Stomach (tissue), 9 donors: ENCODE measurements around the gene KCTD12. TPM values are rescaled to one million over a fixed set of nuclear protein-coding genes. Genes with fewer than 3 reads are reported as not detected.
A peak's percentile ranks its signal among the peaks of the same experiment; 100 is the strongest.

Source experiments
- DNase-seq, 2 donors: peaks; one replicate each; pipeline versions ENCODE4 v3.0.0 to v3.0.0-alpha.2; 2013 to 2019
- H3K27ac ChIP-seq, 5 donors: fragments of 200-600 bp in 4 of 5; sonication (generic) in 4 of 5; one replicate each; pipeline ENCODE4 v1.5.1; 2013 to 2019; ENCODE audit warnings: mild to moderate bottlenecking in 1 of 5, moderate library complexity in 1 of 5
- H3K27me3 ChIP-seq, 3 donors: fragments of 200-600 bp; sonication (generic); one replicate each; pipeline ENCODE4 v1.5.1; 2017 to 2019; ENCODE audit warnings: mixed run types in 1 of 3
- H3K36me3 ChIP-seq, 4 donors: fragments of 200-600 bp; sonication (generic); 1 replicate in 3 of 4; 2 replicates in 1 of 4; pipeline ENCODE4 v1.5.1; 2016 to 2019
- H3K4me1 ChIP-seq, 4 donors: fragments of 200-600 bp; sonication (generic); one replicate each; pipeline ENCODE4 v1.5.1; 2016 to 2019
- H3K4me3 ChIP-seq, 4 donors: fragments of 200-600 bp; sonication (generic) in 3 of 4; one replicate each; pipeline ENCODE4 v1.5.1; 2016 to 2019; ENCODE audit warnings: mild to moderate bottlenecking in 1 of 4
- H3K9me3 ChIP-seq, 4 donors: fragments of 200-600 bp; sonication (generic); one replicate each; pipeline ENCODE4 v1.5.1; 2016 to 2019
- CTCF ChIP-seq, 7 experiments: fragments of 450-650 bp in 4 of 7; fragments of 200-600 bp in 3 of 7; sonication (generic) in 3 of 7; IDR thresholded peaks; one replicate each; pipeline ENCODE4 v1.5.1; 2016 to 2019; ENCODE audit warnings: antibody characterized with exemption in 7 of 7, control low read depth in 2 of 7, mild to moderate bottlenecking in 1 of 7
- EP300 ChIP-seq: sonication (generic); formaldehyde crosslinking; IDR thresholded peaks from one replicate; pipeline ENCODE4 v1.6.1; 2017; ENCODE audit warnings: antibody characterized with exemption
- POLR2A ChIP-seq, 4 donors: fragments of 450-650 bp; IDR thresholded peaks; one replicate each; pipeline ENCODE4 v1.6.1; 2016; ENCODE audit warnings: antibody characterized with exemption in 4 of 4, control low read depth in 2 of 4, mild to moderate bottlenecking in 1 of 4, moderate library complexity in 1 of 4
- POLR2AphosphoS5 ChIP-seq, 3 donors: sonication (generic); formaldehyde crosslinking; IDR thresholded peaks; one replicate each; pipeline ENCODE4 v1.6.1; 2016; ENCODE audit warnings: antibody characterized with exemption in 3 of 3
- WGBS, 5 donors: extraction: QIAGEN DNeasy Blood & Tissue Kit in 3 of 5; methylation state at CpG; one replicate each; pipeline versions ENCODE4 v1.1.5 to v1.1.7; 2013 to 2018; 5-methylcytosine and 5-hydroxymethylcytosine counted together
- intact Hi-C: fragments of 100-400 bp; cut with DNase I; formaldehyde crosslinking; loops from one replicate; pipeline ENCODE4 v1.15.1; 2023; ENCODE audit warnings: low total_unique reads
- polyA plus RNA-seq, 3 donors: library from polyadenylated mRNA; stranded (reverse); fragments of 200-250 nt; gene quantifications; one replicate each; pipeline ENCODE4 v1.2.3, GENCODE V29; 2013
- total RNA-seq, 5 donors: library from RNA; depleted of rRNA; stranded (reverse); fragments of >200 nt; gene quantifications; one replicate each; pipeline versions ENCODE4 v1.1.0 to v1.2.3, GENCODE V29; 2014 to 2016
- donor health status: healthy with polysubstance abuse.
- donor health status: Bipolar disorder and iron deficiency.
- donor health status: healthy.

KCTD12 gene
- total and polyA plus RNA-seq, 8 donors: 9.5 to 115 (median 28.4) TPM

- Histone ChIP-seq H3K27me3 (no peaks in the 10 kb centered on the region), H3K4me3 (peak overlapping the region; percentile 57 to 82 (median 65)), H3K4me1 (peaks cover 17 to 62% (median 35%) of the 10 kb centered on the region in 4 donors), H3K9me3 (no peaks in the 10 kb centered on the region), H3K36me3 (no peaks in the 10 kb centered on the region), H3K27ac (peak overlapping the region in 4 of 5 donors; percentile 49 to 87 (median 86))
- no peak for DNase-seq
- 64 to 82% (median 75%) methylated on average over 3 of the region's 3 CpGs for WGBS, 5 donors
- intact Hi-C loops: no loop called here
- TF ChIP-seq POLR2AphosphoS5 (IDR thresholded peaks at IDR 0.05) (no peak), CTCF (IDR thresholded peaks at IDR 0.05) (no peak), EP300 (no peak), POLR2A (IDR thresholded peaks at IDR 0.05) (no peak)
These were observed 3.0 kb downstream of the KCTD12 start for GRCh38 chr13:76883236-76883635.

DNA sequence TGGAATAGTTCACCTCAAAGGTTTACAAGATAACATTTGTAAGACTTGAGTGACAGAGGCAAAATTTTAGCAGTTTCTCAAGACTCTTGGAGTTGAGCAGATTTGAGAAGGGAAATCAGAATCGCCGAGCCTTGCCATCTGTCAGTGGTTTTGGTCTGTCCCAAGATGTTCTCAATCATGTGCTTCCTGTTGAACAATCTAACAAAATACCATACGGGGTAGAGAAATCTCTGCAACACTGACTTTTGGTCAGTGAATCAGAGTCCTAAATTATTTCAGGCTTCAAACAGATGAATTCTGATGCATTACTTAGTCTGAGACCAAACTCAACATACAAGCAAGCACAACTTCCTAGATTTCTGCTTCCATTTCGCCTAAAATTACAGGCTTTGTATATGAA, 3.8 kb downstream of the KCTD12 start:
- no peaks in the 10 kb centered on the region for H3K27me3 ChIP-seq
- 43 to 73% (median 69%) methylated on average over 4 of the region's 4 CpGs for WGBS, 5 donors
- TF ChIP-seq POLR2AphosphoS5 (IDR thresholded peaks at IDR 0.05) (peak in 1 of 3 donors; percentile 20), EP300 (no peak)
- H3K36me3 ChIP-seq: no peaks in the 10 kb centered on the region
- H3K4me3 ChIP-seq: peak overlapping the region; percentile 1 to 82 (median 58)
- intact Hi-C loops: no loop called here
- H3K9me3 ChIP-seq: no peaks in the 10 kb centered on the region
- peaks cover 17 to 57% (median 32%) of the 10 kb centered on the region in 4 donors for H3K4me1 ChIP-seq
- peak overlapping the region in 4 of 5 donors; percentile 35 to 87 (median 70) for H3K27ac ChIP-seq
- no peak for DNase-seq

GRCh38 chr13:76879883-76880270, 6.3 kb downstream of the KCTD12 start:
- no peak for DNase-seq
- intact Hi-C loops: no loop called here
- Histone ChIP-seq H3K9me3 (no peaks in the 10 kb centered on the region), H3K4me1 (peaks cover 10 to 45% (median 17%) of the 10 kb centered on the region in 4 donors), H3K36me3 (no peaks in the 10 kb centered on the region), H3K27me3 (no peaks in the 10 kb centered on the region), H3K27ac (peak overlapping the region in 4 of 5 donors; percentile 62 to 77 (median 67)), H3K4me3 (no peak overlapping the region)
- no peak for TF ChIP-seq EP300
- TF ChIP-seq CTCF (IDR thresholded peaks at IDR 0.05): no peak
- no peak for TF ChIP-seq POLR2AphosphoS5 (IDR thresholded peaks at IDR 0.05)
- TF ChIP-seq POLR2A (IDR thresholded peaks at IDR 0.05): no peak
- WGBS, 5 donors: 56 to 82% (median 73%) methylated on average over 3 of the region's 3 CpGs

- 55 to 75% (median 69%) methylated on average over 8 of the region's 8 CpGs for WGBS, 5 donors
- Histone ChIP-seq H3K4me3 (no peak overlapping the region), H3K36me3 (no peaks in the 10 kb centered on the region), H3K27me3 (no peaks in the 10 kb centered on the region), H3K27ac (peak overlapping the region in 4 of 5 donors; percentile 62 to 77 (median 67)), H3K9me3 (no peaks in the 10 kb centered on the region), H3K4me1 (peaks cover 5 to 39% (median 11%) of the 10 kb centered on the region in 4 donors)
- TF ChIP-seq EP300: no peak
- TF ChIP-seq CTCF (IDR thresholded peaks at IDR 0.05): no peak
- no peak for TF ChIP-seq POLR2A (IDR thresholded peaks at IDR 0.05)
- peak in 2 of 3 donors; percentile 60 to 78 for TF ChIP-seq POLR2AphosphoS5 (IDR thresholded peaks at IDR 0.05)
- intact Hi-C loops: no loop called here
- peak; percentile 38 to 73 for DNase-seq
These were observed 6.9 kb downstream of the KCTD12 start for GRCh38 chr13:76879203-76879882.

DNA sequence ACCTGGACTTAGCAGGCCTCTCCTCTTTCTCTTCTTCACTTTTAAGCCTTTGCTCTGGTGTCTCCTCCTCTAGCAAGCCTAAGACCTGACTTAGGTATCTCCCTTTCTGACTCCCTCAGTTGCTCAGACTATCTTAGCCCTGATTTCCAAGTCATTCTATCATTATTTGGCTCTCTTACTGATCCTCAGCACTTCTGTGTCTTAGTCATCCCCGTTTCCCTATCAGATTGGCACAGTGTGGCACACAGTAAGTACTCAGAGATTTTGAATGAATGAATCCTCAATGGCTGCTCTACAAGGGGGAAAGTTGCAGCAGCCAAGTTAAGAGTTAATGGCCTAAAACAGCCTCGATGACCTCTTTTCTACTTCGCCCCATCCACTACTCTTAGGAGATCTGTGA, 8.2 kb downstream of the KCTD12 start:
- no peaks in the 10 kb centered on the region for H3K27me3 ChIP-seq
- peaks cover 0 to 26% (median 3%) of the 10 kb centered on the region in 4 donors for H3K4me1 ChIP-seq
- no peak overlapping the region for H3K4me3 ChIP-seq
- TF ChIP-seq POLR2AphosphoS5 (IDR thresholded peaks at IDR 0.05) (no peak), EP300 (no peak), POLR2A (IDR thresholded peaks at IDR 0.05) (no peak), CTCF (IDR thresholded peaks at IDR 0.05) (no peak)
- no peaks in the 10 kb centered on the region for H3K9me3 ChIP-seq
- H3K27ac ChIP-seq: no peak overlapping the region
- WGBS, 5 donors: 80 to 89% (median 84%) methylated on average over 3 of the region's 3 CpGs
- intact Hi-C loops: no loop called here
- H3K36me3 ChIP-seq: no peaks in the 10 kb centered on the region
- no peak for DNase-seq
